Eye (tissue), 1 donor: ENCODE data around the gene ACAD11.
A peak's percentile ranks its signal among the peaks of the same experiment; 100 is the strongest.
"Not testable (repeated sequence)": the region's sequence is repeated elsewhere in the genome, so short reads cannot be mapped to it uniquely, and the experiment has no call there.

Source experiments
- DNase-seq: peaks from one replicate; pipeline ENCODE4 v3.0.0-alpha.2; 2015

ACAD11 gene

DNA sequence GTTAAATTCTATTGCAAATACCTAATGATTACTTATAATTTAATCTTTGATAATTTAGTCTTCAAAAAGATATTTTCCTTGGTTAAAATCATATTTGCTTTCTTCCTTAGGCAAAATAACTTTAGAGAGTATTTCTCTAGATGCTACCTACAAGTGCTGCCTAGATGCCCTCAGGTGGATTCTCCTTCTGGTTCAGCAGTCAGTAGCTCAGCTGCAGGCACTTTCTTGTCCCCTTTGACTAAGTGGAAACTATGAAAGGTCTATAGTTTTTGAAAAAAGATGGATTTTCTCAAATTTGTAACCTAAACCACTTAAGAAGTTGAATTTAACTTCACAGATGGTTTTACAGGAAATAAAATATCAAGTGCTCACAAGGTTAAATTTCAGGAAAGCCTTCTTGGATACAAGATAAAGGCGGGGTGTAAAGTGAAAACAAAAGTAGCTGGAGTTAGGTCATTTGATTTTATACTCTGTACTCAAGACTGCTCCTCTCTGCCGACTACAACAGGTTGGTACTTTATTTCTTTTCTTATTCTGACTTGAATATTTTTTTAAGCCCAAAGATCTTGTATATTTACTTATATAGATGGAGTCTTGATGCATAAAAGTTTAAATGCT, 62.7 kb downstream of the ACAD11 start, which contains the start of gene ACKR4:
ACKR4 (plus strand) TSS at position 455 of the 618 bp plus-strand sequence. CDS start 3,128 bp downstream, outside the sequence.
- no peak for DNase-seq

GRCh38 chr3:132596326-132596725, 63.3 kb downstream of the ACAD11 start:
- DNase-seq, result no peak

GRCh38 chr3:132595014-132595413, 64.6 kb downstream of the ACAD11 start:
- DNase-seq, result no peak

GRCh38 chr3:132594498-132594897, 65.1 kb downstream of the ACAD11 start:
- no peak for DNase-seq

- DNase-seq, result no peak
These were observed 65.7 kb downstream of the ACAD11 start for GRCh38 chr3:132593947-132594323.

DNA sequence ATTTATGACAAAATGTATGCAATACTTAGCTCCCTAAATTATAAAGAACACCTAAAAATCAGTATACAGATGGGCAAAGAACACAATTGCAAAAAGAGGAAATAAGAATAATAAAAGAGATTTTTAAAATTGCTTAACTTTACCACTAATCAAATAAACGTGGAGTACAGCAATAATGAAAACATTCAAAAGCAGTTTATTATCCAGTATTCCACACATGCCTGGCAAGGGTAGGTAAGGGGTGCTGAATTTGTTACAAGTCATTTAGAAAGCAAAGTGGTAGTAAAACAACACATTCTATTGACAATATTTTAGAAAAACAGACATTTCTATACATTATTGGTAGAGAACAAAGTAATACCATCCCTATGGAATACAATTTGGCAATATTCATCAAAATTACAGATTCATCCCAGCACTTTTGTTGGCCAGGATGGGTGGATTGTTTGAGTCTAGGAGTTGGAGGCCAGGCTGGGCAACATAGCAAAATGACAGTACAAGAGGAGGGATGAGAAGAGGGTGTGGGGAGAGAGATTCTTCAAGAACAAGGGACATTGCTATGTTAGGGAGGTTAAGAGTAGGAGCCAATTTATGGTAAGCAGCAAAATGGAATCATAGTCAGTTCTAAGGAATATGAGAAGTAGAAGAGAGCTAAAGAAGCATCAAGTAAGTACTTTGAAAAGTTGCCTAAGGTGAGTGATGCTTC, 66.2 kb downstream of the ACAD11 start:
- no peak for DNase-seq

DNA sequence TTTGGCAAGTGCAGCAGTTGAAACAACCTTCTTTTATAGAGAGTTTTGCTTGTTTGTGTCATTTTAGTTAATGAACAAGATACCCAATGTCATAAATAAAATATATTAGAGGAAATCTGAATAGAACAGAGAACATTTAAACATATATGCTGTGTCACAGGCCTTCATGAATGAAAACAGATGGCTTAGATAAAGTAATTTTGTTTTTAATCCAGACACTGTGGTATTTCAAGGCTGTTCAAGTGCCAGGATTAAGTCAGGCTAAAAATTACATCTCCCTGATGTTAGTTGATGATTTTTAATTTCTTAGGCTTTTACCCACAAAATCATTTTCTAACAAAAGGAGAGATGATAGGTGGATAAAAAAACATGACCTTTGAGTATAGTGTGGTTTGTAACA, 67.4 kb downstream of the ACAD11 start:
- no peak for DNase-seq

- no peak for DNase-seq
These were observed 72.2 kb downstream of the ACAD11 start for GRCh38 chr3:132587401-132587800.

- peak; percentile 62 for DNase-seq
These were observed 85.8 kb downstream of the ACAD11 start for GRCh38 chr3:132573797-132574211.

DNA sequence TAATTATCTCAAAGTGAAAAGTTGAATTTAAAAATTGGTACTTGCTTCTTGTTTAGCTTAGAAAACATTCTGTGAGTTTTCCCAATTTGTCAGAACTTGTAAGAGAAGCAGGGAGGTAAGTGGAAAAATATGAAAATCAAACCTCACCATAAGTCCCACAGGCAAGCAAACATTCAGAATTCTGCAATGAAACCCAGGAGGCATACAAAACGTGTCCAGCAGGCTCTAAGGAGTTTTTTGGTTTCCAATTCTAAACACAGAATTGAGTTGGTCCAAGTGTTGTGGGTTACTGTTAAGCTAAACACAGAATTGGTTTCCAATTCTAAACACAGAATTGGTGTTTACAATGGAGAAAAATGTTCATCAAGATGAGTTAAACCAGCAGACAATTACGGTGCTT, 89.6 kb downstream of the ACAD11 start:
- DNase-seq, result no peak

DNA sequence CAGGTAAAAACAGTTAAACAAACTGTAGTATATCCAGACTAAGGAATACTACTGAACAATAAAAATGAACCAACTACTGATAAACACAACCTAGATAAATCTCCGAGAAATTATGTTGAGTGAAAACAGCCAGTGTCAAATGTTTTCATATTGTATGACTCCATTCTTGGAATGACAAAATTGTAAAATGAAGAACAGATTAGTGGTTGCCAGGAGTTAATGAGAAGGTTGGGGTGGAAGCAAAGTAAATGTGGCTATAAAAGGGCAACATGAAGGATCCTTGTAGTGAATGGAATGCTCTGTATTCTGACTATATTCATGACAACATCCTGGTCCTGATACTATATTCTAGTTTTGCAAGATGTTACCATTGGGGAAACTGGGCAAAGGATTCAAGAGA, 90.0 kb downstream of the ACAD11 start:
- no peak for DNase-seq

DNA sequence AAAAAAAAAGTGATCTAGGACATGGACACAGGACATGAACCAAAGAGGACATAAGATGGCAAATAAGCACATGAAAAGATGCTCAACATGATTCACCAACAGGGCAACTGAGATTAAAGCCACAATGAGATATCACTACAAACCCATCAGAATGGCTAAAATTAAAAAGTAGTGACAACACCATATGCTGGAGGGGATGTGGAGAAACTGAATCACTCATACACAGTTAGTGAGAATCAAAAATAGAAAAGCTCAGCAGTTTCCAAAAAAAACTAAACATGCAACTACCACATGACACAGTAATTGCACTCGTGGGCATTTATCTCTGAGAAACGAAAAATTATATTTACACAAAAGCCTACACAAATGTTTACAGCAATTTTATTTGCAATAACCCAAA, 90.5 kb downstream of the ACAD11 start:
- DNase-seq, result no peak

- no peak for DNase-seq
These were observed 91.2 kb downstream of the ACAD11 start for GRCh38 chr3:132568422-132568821.

- DNase-seq, result no peak
These were observed 95.5 kb downstream of the ACAD11 start for GRCh38 chr3:132564070-132564465.

DNA sequence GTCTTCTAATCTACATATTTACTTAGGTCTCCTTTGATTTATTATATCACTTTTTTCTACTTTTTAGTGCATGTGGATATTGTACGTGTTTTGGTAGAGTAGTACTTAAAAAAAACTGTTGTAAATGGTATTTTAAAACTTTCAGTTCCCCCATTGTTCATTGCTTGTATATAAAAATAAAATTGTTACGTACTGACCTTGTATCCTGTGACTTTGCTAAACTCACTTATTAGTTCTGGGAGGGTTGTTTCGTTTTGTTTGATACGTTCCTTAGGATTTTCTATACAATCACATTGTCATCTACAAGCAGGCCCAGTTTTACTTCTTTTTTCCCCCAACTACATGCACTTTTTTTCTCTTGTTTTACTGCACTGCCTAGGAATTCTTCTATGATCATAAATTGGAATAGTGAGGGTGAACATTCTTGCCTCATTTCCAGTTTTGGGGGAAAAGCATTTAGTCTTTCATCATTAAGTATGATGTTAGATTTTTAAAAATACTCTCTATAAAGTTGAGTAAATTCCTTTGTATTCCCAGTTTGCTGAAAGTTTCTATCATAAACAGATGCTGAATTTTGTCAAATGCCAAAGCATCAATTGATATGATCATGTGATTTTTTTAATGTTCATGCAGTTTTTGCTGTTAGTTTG, 96.1 kb downstream of the ACAD11 start:
- peak; percentile 17 for DNase-seq

DNA sequence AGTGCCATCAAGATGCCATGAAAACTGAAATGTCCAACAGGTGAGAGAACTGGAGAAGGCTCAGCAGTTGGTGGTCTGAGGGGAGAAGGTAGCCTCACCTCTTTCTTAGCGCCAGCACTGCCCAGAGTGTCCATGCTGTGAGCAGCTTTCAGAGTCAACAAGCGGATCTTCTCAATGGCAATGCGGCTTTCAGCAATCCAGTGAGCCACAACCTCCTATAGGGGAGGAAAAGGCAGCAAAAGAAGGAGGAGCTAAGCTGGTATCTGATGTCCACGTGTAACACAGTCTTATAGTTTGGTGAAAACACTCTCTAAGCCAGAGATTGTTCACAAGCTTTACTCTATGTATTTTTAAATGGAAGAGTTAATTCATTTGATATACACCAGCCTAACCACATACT, 98.6 kb downstream of the ACAD11 start:
- no peak for DNase-seq

DNA sequence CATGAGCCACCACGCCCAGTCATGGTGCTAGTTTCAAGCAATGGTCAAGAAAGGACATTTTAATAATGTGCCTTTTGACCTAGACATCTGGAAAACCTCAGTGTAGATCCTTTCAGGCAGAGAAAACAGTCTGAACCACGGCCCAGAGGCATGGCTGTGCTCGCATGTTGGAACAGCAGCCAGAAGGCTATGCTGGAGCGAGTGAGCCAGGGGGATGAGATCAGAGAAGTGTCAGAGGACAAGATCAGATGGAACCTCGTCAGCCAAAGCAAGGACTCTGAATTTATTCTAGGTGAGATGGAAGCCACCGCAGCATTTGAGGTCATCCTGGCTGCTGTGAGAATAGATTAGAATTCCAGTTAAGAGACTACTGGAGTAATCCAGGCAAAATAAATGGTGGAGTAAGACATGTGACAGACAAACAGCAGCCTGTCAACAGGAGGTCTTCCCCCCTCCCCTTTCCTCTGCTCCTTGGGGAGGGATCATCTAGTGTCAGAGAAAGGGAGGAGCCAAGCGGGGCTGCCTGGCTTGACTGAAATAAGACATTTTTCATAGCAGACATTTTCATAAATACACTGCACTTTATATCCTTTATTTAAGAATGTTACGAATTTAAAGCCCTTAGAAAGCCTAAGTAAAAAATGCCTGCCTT, 103.0 kb downstream of the ACAD11 start:
- DNase-seq, result no peak

DNA sequence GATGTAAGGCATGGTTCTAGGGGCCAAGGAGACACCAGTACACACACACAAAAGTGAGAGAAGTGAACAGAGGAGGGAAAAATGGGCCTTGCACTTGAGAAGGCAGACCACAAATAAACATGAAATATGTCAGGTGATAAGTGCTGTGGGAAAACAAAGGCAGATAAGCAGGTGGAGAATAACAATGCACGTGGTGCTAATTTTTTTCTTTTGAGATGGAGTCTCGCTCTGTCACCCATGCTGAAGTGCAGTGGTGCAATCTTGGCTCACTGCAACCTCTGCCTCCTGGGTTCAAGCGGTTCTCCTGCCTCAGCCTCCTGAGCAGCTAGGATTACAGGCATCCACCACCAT, 103.6 kb downstream of the ACAD11 start:
- DNase-seq, result not testable (repeated sequence)

GRCh38 chr3:132555306-132556035, 104.1 kb downstream of the ACAD11 start:
- DNase-seq, result no peak

- DNase-seq, result no peak
These were observed 105.2 kb downstream of the ACAD11 start for GRCh38 chr3:132554437-132554836.

DNA sequence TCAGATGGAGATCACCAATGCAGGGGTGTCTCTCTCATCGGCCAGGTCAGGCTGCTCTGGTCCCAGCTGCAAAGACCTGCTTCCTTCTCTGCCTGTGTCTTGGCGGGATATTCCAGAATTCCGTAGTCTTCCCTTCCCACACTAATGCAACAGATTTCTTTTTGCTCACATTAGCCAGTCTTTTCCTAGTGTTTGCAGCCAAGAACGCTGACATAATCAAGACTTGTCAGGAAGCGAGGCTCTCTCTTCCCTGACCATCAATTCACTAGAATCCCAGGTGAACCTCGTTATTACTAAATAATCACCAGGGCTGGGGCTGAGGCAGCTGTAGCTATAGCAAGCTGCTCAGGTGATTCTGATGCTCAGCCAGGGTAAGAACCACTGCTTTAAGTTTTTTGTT, 105.8 kb downstream of the ACAD11 start:
- no peak for DNase-seq

- DNase-seq, result no peak
These were observed 108.9 kb downstream of the ACAD11 start for GRCh38 chr3:132550579-132551305.
